Heart left ventricle (tissue), 13 donors: ENCODE results near the gene GIMAP4.

Experiments used
- POLR2A ChIP-seq, 2 donors: fragments of 450-650 bp; IDR thresholded peaks; one replicate each; pipeline ENCODE4 v1.6.1; 2017; ENCODE audit warnings: antibody characterized with exemption in 2 of 2, mild to moderate bottlenecking in 2 of 2, moderate library complexity in 2 of 2
- TF ChIP-seq, protein P1 (sequence below), 12 donors: fragments of 200-600 bp; sonication (generic) in 4 of 12; IDR thresholded peaks; one replicate each; pipeline versions ENCODE4 v1.5.0 to v1.8.0; 2018 to 2022; ENCODE audit warnings: antibody characterized with exemption in 12 of 12, mild to moderate bottlenecking in 5 of 12
- donor health status: ischemic (EF 13 %, LVEDD 7.1; RV severe dilation, severe dysfunction).
- donor health status: DM: no; HTN: yes; CAD: no.
- donor health status: DM: no; HTN: no; CAD: no.
- donor health status: ischemic (EF 25% LVEDD 6.9; RV normal size, moderate dysfunction).
- donor health status: ischemic (EF 25% LVEDD 5.7; RV mildly dilated, moderate dysfunction).
- donor health status: ischemic (EF 35%, LVEDD 5.7; RV mildly dilated, moderate dysfunction).
- donor health status: nonischemic (EF 11% LVEDD 7.7; RV severe dilation, severe dysfunction).
- donor health status: DM: yes; HTN: yes; CAD: no.
- donor health status: PGD.
- donor health status: ischemic (EF 29% LVEDD 5.4; RV normal size, mild dysfunction).
- donor health status: nonischemic (EF 23%, LVEDD 6.1; RV moderate dilation, normal function).

DNA sequence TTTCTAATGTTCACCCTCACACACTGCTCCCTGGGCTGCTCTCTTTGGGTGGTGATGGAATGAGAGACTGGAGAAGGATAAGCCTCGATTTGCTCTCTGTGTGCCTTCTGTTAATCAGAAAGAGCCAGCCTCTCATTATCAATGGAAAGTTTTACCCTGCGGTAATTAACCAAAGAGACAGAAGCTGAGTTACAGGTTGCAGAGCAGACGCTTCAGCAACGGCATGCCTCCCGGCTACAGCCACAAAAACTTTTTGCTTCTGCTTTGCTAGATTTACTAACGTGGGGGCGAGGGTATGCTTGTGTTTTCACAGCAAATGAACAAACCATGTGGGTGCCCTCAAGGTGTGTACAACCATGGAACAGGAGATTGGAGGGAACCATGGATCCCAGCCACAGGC lies 18.0 kb downstream of the GIMAP4 start:
- TF ChIP-seq, protein P1, sequence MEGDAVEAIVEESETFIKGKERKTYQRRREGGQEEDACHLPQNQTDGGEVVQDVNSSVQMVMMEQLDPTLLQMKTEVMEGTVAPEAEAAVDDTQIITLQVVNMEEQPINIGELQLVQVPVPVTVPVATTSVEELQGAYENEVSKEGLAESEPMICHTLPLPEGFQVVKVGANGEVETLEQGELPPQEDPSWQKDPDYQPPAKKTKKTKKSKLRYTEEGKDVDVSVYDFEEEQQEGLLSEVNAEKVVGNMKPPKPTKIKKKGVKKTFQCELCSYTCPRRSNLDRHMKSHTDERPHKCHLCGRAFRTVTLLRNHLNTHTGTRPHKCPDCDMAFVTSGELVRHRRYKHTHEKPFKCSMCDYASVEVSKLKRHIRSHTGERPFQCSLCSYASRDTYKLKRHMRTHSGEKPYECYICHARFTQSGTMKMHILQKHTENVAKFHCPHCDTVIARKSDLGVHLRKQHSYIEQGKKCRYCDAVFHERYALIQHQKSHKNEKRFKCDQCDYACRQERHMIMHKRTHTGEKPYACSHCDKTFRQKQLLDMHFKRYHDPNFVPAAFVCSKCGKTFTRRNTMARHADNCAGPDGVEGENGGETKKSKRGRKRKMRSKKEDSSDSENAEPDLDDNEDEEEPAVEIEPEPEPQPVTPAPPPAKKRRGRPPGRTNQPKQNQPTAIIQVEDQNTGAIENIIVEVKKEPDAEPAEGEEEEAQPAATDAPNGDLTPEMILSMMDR (IDR thresholded peaks at IDR 0.05) = no peak
- no peak for TF ChIP-seq POLR2A (IDR thresholded peaks at IDR 0.05)
